ENCODE results near the gene ASB15. TPM values are rescaled to one million over a fixed set of nuclear protein-coding genes. Genes with fewer than 3 reads are reported as not detected.

Gene ASB15
- total and polyA plus RNA-seq, 8 donors, result not detected

- ATAC-seq (peak; percentile 86), DNase-seq (peak in 1 of 4 donors; percentile 16)
- H3K27ac ChIP-seq, result no peak overlapping the region
- no peaks in the 10 kb centered on the region for H3K36me3 ChIP-seq
- no peaks in the 10 kb centered on the region for H3K27me3 ChIP-seq
- no peak for TF ChIP-seq CTCF (IDR thresholded peaks at IDR 0.05)
- intact Hi-C loops (cut with DNase I), result no loop called here
- H3K4me1 ChIP-seq, result no peaks in the 10 kb centered on the region
- no peaks in the 10 kb centered on the region for H3K9me3 ChIP-seq
- H3K4me3 ChIP-seq, result no peak overlapping the region
These were observed 13.7 kb downstream of the ASB15 start for GRCh38 chr7:123615344-123615743.

GRCh38 chr7:123616223-123616622 is 14.6 kb downstream of the ASB15 start:
- no peaks in the 10 kb centered on the region for H3K36me3 ChIP-seq
- H3K4me1 ChIP-seq, result no peaks in the 10 kb centered on the region
- H3K4me3 ChIP-seq, result no peak overlapping the region
- DNase-seq (no peak), ATAC-seq (peak; percentile 57)
- no peaks in the 10 kb centered on the region for H3K9me3 ChIP-seq
- TF ChIP-seq CTCF (IDR thresholded peaks at IDR 0.05), result no peak
- intact Hi-C loops (cut with DNase I), result no loop called here
- no peak overlapping the region for H3K27ac ChIP-seq
- no peaks in the 10 kb centered on the region for H3K27me3 ChIP-seq

- DNase-seq, result no peak
These were observed 20.1 kb downstream of the ASB15 start for GRCh38 chr7:123621707-123622106.

GRCh38 chr7:123622660-123623386 is 21.2 kb downstream of the ASB15 start:
- no peaks in the 10 kb centered on the region for H3K36me3 ChIP-seq
- no peaks in the 10 kb centered on the region for H3K4me1 ChIP-seq
- TF ChIP-seq CTCF (IDR thresholded peaks at IDR 0.05), result no peak
- no peaks in the 10 kb centered on the region for H3K9me3 ChIP-seq
- H3K4me3 ChIP-seq, result no peak overlapping the region
- peak; percentile 34 for ATAC-seq
- H3K27me3 ChIP-seq, result no peaks in the 10 kb centered on the region
- intact Hi-C loops (cut with DNase I), result no loop called here
- DNase-seq, result peak in 1 of 4 donors; percentile 20
- no peak overlapping the region for H3K27ac ChIP-seq

More at GRCh38 chr7:123621707-123622106, 20.1 kb downstream of the ASB15 start:
- Histone ChIP-seq H3K27ac (no peak overlapping the region), H3K36me3 (no peaks in the 10 kb centered on the region), H3K27me3 (no peaks in the 10 kb centered on the region), H3K9me3 (no peaks in the 10 kb centered on the region), H3K4me3 (no peak overlapping the region), H3K4me1 (no peaks in the 10 kb centered on the region)
- intact Hi-C loops (cut with DNase I), result no loop called here
- no peak for ATAC-seq
- no peak for TF ChIP-seq CTCF (IDR thresholded peaks at IDR 0.05)

- DNase-seq (peak in 2 of 4 donors; percentile 31 to 33), ATAC-seq (no peak)
- intact Hi-C loops (cut with DNase I), result no loop called here
- peak; percentile 25 to 45 for TF ChIP-seq CTCF (IDR thresholded peaks at IDR 0.05)
- Histone ChIP-seq H3K27ac (no peak overlapping the region), H3K4me3 (no peak overlapping the region), H3K36me3 (no peaks in the 10 kb centered on the region), H3K4me1 (no peaks in the 10 kb centered on the region), H3K9me3 (no peaks in the 10 kb centered on the region), H3K27me3 (no peaks in the 10 kb centered on the region)
These were observed 23.0 kb downstream of the ASB15 start for GRCh38 chr7:123624527-123625183.

All from left lung (tissue), 10 donors.